Measurements from ENCODE around the gene AMN.

The AMN gene

DNA sequence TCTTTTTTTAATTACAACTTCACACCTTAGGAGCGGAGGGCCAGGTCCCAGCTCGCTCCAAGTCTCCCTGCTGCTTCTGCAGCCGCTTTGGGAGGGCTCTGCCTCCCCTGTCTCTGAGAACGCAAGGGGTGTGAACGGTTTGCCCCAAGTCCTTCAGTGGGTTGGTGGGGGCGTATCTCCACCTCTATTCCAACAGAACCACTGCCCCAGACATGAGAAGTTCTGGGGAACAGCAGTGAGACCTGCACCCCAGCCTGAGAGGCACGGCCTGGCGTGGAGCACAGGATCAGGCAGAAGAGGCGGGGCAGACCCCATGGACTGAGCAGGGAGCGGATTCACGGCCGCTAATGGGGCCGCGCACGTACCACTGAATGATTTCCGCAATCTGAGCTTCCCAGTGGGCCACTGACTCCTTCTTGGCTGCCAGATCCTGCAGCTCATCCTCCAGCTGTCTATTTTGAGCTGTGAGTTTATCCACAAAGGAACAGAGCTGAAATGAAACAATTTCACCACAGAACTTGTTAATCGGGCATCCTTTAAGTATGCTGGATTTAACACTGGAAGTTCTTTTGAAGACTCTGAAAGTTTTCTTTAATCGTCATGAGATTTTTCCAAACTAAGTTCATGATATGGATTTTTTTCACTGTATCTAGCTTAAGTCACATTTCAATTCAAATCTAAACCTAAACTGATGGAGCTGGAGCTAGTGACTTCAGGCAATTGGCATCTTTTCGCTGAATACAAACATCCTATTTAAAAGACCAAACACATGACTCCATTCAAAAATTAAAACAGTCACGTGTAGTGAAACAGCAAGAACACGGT, 44.4 kb downstream of the AMN start:
- no peak for DNase-seq (ENCODE audit: low spot score)

DNA sequence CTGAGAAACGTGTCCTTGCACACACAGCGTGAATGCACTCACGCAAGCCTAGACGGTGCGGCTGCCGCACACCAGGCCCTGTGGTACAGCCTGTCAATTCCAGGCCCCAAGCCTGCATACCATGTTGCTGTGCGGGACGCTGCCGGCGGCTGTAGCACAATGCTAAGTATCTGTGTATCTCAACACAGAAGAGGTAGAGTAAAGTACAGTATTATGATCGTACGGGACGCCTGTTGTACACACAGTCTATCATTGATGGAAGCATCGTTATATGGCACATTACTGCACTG, 45.0 kb downstream of the AMN start:
- DNase-seq (ENCODE audit: low spot score) = no peak

DNA sequence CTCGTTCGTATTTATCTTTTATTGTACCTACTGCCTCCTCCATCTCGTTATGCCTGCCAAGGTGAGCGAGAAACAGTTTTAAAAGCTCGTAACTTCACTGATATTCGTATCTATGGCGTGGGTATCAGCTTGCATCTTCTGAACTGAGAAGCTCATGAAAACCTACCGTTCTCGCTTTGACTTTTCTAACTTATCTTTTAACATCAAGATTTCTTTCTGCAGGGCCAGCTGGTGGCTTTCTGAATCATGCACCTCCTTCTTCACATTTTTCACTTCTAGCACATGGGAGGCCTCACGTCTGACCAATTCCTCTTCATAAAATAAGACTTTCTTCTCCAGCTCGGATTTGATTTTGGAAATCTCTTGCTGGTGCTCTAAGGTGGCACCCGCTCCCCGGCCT, 45.8 kb downstream of the AMN start:
- DNase-seq (ENCODE audit: low spot score) = no peak

DNA sequence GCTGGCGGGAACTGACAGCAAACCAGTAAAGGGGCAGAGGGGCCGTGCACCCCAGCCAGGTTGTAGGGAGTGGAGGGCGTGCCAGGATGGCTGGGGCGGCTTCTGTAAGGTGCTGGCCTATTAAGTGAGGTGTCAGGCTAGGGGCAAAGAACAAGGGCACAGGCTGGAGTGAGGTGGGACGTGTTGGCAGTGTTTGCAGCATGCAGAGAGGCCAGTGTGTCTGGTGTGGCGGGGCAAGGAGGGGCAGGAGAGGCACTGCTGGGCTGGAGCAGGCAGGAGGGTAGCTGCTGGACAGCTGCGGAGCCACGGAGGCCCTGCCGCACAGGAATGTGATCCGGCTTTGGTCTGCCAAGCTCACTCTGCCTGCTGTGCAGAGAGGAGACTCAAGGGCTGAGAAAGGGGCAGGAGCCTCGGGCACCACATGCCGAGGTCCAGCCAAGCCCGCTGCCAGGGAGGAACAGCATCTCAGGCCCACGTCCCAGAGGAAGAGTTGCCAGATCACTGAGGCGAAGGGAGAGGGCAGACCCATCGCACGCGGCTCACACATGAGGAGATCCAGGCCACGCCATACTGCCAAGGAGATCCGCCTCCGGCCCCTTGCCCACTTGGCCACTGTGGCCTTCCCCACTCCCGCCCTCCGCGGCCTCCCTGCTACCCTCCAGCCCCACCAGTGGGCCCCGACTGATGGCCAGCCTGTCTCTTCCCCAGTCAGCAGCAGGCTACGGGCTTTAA, 46.8 kb downstream of the AMN start:
- DNase-seq (ENCODE audit: low spot score) = no peak

DNA sequence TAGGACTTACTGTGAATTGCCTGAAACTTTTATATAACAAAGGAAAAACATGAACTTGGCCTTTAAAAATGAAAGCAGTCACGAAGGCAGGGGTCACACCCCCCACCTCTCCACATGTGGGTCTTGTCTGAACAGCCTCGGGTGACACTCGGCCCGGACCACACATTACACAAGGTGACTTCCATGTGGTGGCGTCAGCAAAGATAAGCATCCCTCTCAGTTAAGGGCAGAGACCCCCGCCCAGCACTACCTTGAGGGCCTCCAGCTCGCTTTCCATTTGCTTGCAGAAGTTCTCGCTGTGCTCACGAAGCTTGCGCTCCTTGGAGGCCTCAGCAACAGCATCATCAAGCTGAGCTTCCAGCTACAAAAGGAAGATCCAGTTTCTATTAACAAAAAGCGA, 47.4 kb downstream of the AMN start:
- no peak for DNase-seq (ENCODE audit: low spot score)

DNA sequence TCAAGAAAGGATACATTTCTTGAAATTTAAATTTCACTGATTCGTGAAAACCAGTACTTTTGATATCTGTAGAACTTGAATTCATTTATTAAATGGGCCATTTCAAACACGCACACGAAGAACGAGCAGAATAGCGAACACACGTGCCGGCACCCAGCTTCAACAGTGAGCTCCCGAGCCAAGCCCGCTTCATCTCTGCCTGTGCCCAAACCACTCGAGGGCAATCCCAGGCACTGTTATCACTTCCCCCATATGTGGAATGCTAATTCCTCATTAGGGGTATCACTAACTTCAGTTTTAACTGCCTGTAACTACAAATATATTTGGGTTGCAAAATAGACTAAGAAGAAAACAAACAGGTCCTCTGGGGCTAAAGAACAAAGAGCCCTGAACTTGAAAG, 48.0 kb downstream of the AMN start:
- no peak for DNase-seq (ENCODE audit: low spot score)

DNA sequence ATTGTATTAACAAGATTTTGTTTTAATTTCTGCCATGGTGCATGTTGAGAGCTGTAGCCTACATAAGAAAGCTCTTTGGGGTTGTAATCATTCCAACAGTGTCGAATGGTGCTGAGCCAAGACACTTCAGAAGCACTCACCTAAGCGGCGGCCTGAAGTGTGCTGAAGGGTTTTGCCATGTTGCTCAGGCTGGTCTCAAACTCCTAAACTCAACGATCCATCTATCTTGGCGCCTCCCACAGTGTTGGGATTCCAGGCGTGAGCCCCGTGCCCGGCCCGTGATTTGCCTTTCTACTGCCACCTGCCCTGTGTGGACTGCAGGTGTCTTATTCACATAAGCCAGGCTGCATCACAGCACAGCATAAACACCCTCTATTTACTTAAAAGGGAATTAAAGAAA, 48.9 kb downstream of the AMN start:
- no peak for DNase-seq (ENCODE audit: low spot score)

DNA sequence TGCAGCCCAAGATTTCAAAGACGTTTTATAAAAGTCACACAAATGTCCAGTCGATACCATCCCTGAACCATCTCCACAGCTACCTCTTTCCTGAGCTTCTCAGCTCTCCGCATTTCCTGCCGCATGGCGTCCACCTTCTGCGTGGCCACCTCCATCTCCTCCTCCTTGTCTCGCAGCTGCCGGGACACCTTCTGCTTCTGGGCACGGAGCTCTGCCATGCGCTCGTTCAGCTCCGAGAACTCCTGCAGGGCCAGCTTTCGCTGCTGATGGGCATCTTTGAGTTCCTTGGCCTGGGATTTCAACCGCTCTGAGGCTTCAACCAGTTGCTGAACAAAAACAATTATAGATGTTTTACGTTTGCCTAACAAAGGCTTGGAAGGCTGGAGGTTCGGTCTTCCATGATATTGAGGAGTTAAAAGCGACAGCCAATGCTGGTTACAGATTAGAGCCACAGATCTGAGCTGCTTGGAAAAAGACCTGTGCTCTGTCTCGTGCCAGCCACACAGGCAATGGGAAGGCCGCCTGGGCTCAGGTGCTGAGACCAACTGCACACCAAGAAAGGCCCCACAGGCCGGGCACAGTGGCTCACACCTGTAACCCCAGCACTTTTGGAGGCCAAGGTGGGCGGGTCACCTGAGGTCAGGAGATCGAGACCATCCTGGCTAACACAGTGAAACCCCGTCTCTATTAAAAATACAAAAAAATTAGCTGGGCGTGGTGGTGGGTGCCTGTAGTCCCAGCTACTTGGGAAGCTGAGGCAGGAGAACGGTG, 49.6 kb downstream of the AMN start:
- DNase-seq (ENCODE audit: low spot score) = no peak

DNA sequence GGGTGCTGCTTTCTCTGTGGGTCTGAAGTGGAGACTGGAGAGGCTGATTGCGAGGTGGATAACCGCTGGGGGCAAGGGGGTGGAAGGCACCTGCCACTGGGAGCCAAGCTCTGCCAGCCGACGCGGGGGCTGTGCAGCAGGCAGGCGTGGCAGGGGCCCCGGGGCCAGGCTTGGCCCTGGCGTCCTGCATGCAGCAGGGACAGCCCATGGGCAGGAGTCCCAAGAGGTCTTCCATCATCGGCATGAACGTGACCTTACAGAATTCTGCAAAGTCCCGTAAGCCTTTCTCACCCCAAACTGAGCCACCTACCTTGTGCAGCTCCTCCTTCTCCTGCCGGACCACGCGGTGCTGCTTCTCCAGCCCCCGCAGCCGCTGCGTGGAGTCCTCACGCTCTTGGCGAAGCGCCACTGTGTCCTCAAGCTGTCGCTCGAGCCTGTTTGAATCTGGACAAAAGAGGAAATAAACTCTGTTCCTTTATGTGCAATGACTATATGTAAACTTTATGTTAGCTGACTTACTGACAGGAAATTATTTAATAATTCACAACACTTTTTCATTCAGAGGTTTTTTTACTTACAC, 51.3 kb downstream of the AMN start:
- DNase-seq (ENCODE audit: low spot score) = no peak

DNA sequence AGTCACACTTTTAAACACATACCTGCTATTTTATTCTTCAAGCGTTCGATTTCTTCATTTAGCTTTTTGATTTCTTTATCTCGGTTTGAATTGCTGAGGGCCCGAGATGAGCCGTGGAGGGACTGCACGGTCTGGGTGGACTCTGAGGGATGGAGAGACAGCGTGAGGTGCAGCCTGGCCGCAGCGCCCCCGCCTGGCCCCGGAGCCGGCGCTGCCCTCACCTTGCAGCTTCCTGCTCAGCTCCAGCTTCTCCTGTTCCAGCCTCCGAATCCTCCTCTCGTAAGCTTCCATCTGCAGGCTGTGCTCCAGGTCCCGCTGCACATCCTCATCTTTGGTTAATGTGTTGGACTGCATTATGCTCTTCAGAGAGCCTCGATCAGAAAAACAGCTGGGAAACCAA, 53.2 kb downstream of the AMN start:
- no peak for DNase-seq (ENCODE audit: low spot score)

DNA sequence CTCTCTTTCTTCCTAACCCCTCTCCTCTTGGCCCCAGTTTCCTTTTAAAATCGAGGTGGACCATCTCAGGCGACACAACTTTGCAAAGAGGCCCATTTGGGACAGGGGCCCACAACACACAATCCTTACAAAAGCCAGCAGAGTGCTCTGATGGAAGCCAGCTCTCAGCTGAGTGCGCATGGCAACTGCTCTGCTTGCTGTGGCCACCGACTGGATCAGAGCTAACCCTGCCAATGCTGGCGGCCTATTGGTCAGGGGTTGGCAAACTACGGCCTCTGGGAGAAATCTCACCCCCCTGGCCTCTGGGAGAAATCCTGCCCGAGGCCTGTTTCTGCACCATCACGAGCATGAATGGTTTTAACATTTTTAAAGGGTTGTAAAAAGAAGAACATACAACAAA, 55.0 kb downstream of the AMN start:
- DNase-seq (ENCODE audit: low spot score) = no peak

DNA sequence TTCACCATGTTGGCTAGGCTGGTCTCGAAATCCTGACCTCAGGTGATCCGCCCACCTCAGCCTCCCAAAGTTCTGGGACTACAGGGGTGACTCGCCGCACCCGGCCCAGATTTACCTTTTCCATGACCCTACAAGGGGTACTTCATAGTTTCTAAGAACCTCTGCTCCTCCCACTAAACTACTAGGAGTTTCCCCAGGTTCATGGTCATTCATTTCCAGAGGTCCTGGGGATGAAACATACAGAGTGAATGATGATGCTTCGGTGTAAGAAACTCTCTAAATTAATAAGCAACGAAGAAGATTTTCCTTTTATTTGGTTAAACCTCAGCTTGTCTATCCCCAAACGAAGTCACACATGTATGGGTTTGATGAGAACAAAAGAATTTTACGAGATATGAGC, 56.9 kb downstream of the AMN start:
- DNase-seq (ENCODE audit: low spot score) = no peak

DNA sequence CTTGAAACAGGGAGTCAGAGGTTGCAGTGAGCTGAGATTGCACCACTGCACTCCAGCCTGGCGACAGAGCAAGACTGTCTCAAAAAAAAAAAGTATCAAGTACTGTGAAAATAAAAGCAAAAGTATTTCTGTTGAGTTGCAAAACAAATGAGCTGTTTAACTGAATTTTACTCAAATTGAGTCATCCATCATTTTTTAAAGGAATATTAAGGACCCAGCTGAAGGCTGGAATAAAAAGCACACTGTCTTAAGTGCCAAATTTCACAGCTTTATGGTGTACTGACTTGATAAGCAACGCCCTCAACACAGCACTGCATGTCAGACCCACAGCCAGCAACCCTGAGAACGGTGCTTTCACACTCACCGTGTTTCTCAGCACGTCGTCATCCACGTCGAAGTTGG, 57.9 kb downstream of the AMN start:
- DNase-seq (ENCODE audit: low spot score) = no peak

All from globus pallidus (tissue), 1 donor.